HL-60 (cell line): ENCODE measurements around the gene PLA2G7.
"Not testable (repeated sequence)": the region's sequence is repeated elsewhere in the genome, so short reads cannot be mapped to it uniquely, and the experiment has no call there.

Experiments
- DNase-seq, 2 experiments: peaks; one replicate each; pipeline ENCODE4 v3.0.0-alpha.2; 2010 to 2020; ENCODE audit warnings: low read depth in 1 of 2, low spot score in 1 of 2
- H3K27ac ChIP-seq: fragments of 250-450 bp; sonication (Bioruptor Pico); replicated peaks from 2 replicates; pipeline ENCODE4 v1.5.1; 2020; ENCODE audit warnings: mild to moderate bottlenecking, moderate library complexity
- H3K27me3 ChIP-seq: fragments of 250-450 bp; sonication (Bioruptor Pico); 2 replicates; pipeline ENCODE4 v1.5.1; 2021; ENCODE audit warnings: mild to moderate bottlenecking, moderate library complexity; ENCODE audit not compliant: insufficient read depth, poor library complexity, severe bottlenecking
- H3K4me3 ChIP-seq: replicated peaks from 2 replicates; pipeline ENCODE4 v1.5.1; 2011; ENCODE audit warnings: mild to moderate bottlenecking, control low read depth, low read length; ENCODE audit not compliant: insufficient read depth
- CTCF ChIP-seq: IDR thresholded peaks from one replicate; pipeline ENCODE4 v1.5.1; 2011; ENCODE audit warnings: low read length, control low read depth, inconsistent platforms; ENCODE audit not compliant: insufficient read depth
- GABPA ChIP-seq: IDR thresholded peaks from 2 replicates; pipeline ENCODE4 v1.6.1; 2012; ENCODE audit warnings: low read depth
- POLR2AphosphoS5 ChIP-seq: IDR thresholded peaks from 2 replicates; pipeline ENCODE4 v1.6.1; 2012; ENCODE audit warnings: low read depth
- REST ChIP-seq: IDR thresholded peaks from 2 replicates; pipeline ENCODE4 v1.6.1; 2012; ENCODE audit warnings: low read depth; ENCODE audit not compliant: insufficient replicate concordance
- SPI1 ChIP-seq: IDR thresholded peaks from 2 replicates; pipeline ENCODE4 v1.6.1; 2012; ENCODE audit warnings: low read depth, mild to moderate bottlenecking, borderline replicate concordance

The PLA2G7 gene

GRCh38 chr6:46772762-46773161, 37.6 kb upstream of the PLA2G7 start:
- Histone ChIP-seq H3K4me3 (no peak overlapping the region), H3K27ac (peak overlapping the region; percentile 76), H3K27me3 (no peaks in the 10 kb centered on the region)
- TF ChIP-seq GABPA, result no peak
- TF ChIP-seq POLR2AphosphoS5, result peak; percentile 71
- peak; percentile 71; the same call in 1 of the 2 replicates for TF ChIP-seq SPI1
- DNase-seq, result peak; percentile 85 to 96

GRCh38 chr6:46772016-46772415, 36.8 kb upstream of the PLA2G7 start:
- Histone ChIP-seq H3K4me3 (no peak overlapping the region), H3K27ac (peak overlapping the region; percentile 76), H3K27me3 (no peaks in the 10 kb centered on the region)
- no peak for DNase-seq
- TF ChIP-seq REST, result no peak
- no peak for TF ChIP-seq GABPA

- TF ChIP-seq GABPA, result no peak
- no peak for TF ChIP-seq SPI1
- no peak for TF ChIP-seq REST
- no peak for TF ChIP-seq POLR2AphosphoS5
- no peak for TF ChIP-seq CTCF
- no peak for DNase-seq
- H3K4me3 ChIP-seq, result no peak overlapping the region
- no peaks in the 10 kb centered on the region for H3K27me3 ChIP-seq
- no peak overlapping the region for H3K27ac ChIP-seq
These were observed 29.8 kb upstream of the PLA2G7 start for GRCh38 chr6:46764961-46765360.

- H3K27me3 ChIP-seq, H3K4me3 ChIP-seq, H3K27ac ChIP-seq, DNase-seq: not testable (repeated sequence)
These were observed 29.1 kb upstream of the PLA2G7 start for GRCh38 chr6:46764280-46764679.

GRCh38 chr6:46763466-46763865, 28.3 kb upstream of the PLA2G7 start:
- Histone ChIP-seq H3K4me3 (no peak overlapping the region), H3K27me3 (no peaks in the 10 kb centered on the region), H3K27ac (no peak overlapping the region)
- TF ChIP-seq GABPA, result no peak
- TF ChIP-seq CTCF, result no peak
- TF ChIP-seq REST, result no peak
- TF ChIP-seq SPI1, result no peak
- no peak for TF ChIP-seq POLR2AphosphoS5
- DNase-seq, result no peak
